ENCODE data around the gene TLR6. TPM values are rescaled to one million over a fixed set of nuclear protein-coding genes. Genes with fewer than 3 reads are reported as not detected.
A peak's percentile ranks its signal among the peaks of the same experiment; 100 is the strongest.

Gene TLR6
- total and polyA plus RNA-seq, 10 of the 15 experiments (the other 5 are each of a cell fraction or from before 2014, with no cell fraction given), result 1.1 to 49.4 (median 12.5) TPM

GRCh38 chr4:38858097-38858420 is 1.4 kb upstream of the TLR6 start (continued):
- 0 out of 2 replicates have a peak, but pooled peaks have one; percentile 8 for TF ChIP-seq ZBTB40 (IDR thresholded peaks at IDR 0.05; ENCODE audit: borderline replicate concordance)

- peak; percentile 78 for ATAC-seq
- ChIA-PET RAD21 (ENCODE audit: unreplicated experiment) (interaction anchor here (1.2 to 4.5 kb wide), 4 partner anchors 31 to 97 kb away, joined by 3 to 99 read pairs (median 60); partner anchors contain the start of gene TLR10), SMC1A (ENCODE audit: uncharacterized antibody, unreplicated experiment) (interaction anchor here (2.3 to 4.5 kb wide), 7 partner anchors 32 to 677 kb away, joined by 9 to 106 read pairs (median 81); partner anchors contain the start of genes TLR1 and TLR10), CTCF (interaction anchor here (0.5 to 4.5 kb wide), 8 partner anchors 9 to 325 kb away, joined by 3 to 93 read pairs (median 54); partner anchors contain the start of genes FAM114A1, TLR1, TLR10 and WDR19), POLR2A (interaction anchor here (2.7 kb wide), 1 partner anchor 75 kb away, joined by 19 read pairs; the partner anchor contains the start of gene TLR10)
- H3K4me1 ChIP-seq (ENCODE audit: control insufficient read depth, insufficient read depth, low read length), result peaks cover 14% of the 10 kb centered on the region
- no peaks in the 10 kb centered on the region for H3K27me3 ChIP-seq (replicated peaks in 1 of 2; ENCODE audit: control insufficient read depth in 2 of 2, insufficient read depth in 2 of 2, low read length in 1 of 2)
- DNase-seq (ENCODE audit: low read depth, low spot score), result peak; percentile 82
- in situ Hi-C loops (cut with MboI), result loop anchor here (5.0 to 25.0 kb wide), 2 partner anchors 95 to 545 kb away; no protein-coding TSS in a partner anchor
- H2AFZ ChIP-seq (ENCODE audit: control insufficient read depth, low read depth, low read length), result peak overlapping the region; percentile 42; the same call in 1 of the 2 replicates
- H3K9me3 ChIP-seq (replicated peaks; ENCODE audit: control insufficient read depth, insufficient read depth, low read length), result no peaks in the 10 kb centered on the region; the same call in 2 of the 3 replicates
- no peaks in the 10 kb centered on the region for H4K20me1 ChIP-seq (ENCODE audit: control insufficient read depth, insufficient read depth)
- peak overlapping the region; percentile 96 for H3K27ac ChIP-seq (ENCODE audit: control insufficient read depth, insufficient read depth)
- peak overlapping the region; percentile 32; the same call in 1 of the 2 replicates for H3K9ac ChIP-seq (ENCODE audit: control insufficient read depth, insufficient read depth, low read length)
- peaks cover 29% of the 10 kb centered on the region for H3K79me2 ChIP-seq (ENCODE audit: control insufficient read depth, insufficient read depth, low read length)
- peak; percentile 80 for FAIRE-seq
- no peak overlapping the region for H3K4me3 ChIP-seq
- intact Hi-C loops (cut with micrococcal nuclease; ENCODE audit: unreplicated experiment), result loop anchor here (2.0 to 5.0 kb wide), 3 partner anchors 539 to 795 kb away; no protein-coding TSS in a partner anchor
- H3K36me3 ChIP-seq (ENCODE audit: control insufficient read depth in 2 of 2, insufficient read depth in 2 of 2, low read length in 1 of 2), result no peaks in the 10 kb centered on the region
- peak overlapping the region; percentile 12 for H3K4me2 ChIP-seq (ENCODE audit: control insufficient read depth, insufficient read depth)
- WGBS (ENCODE audit: insufficient coverage, insufficient replicate concordance, low lambda C conversion rate, missing lambda C conversion rate), result 3% methylated on average over 3 of the region's 3 CpGs
- no TSS peak for BruUV-seq (replicated peaks)
- TF ChIP-seq PAX5 (IDR thresholded peaks at IDR 0.05; ENCODE audit: borderline replicate concordance, low read depth, low read length) (peak; percentile 29; the same call in 1 of the 2 replicates), NBN (IDR thresholded peaks at IDR 0.05) (peak; percentile 82), ETV6 (conservative IDR thresholded peaks at IDR 0.05 in 1 of 2, IDR thresholded peaks at IDR 0.05 in 1 of 2; ENCODE audit: borderline replicate concordance in 1 of 2, low read depth in 1 of 2) (peak in 1 of 2 experiments; percentile 89; a peak in 2 of 4 replicates), SREBF1 (IDR thresholded peaks at IDR 0.05; ENCODE audit: low read length) (no peak), IRF4 (IDR thresholded peaks at IDR 0.05; ENCODE audit: low read depth, low read length) (peak; percentile 58; the same call in 1 of the 2 replicates), POLR2AphosphoS2 (IDR thresholded peaks at IDR 0.05; ENCODE audit: low read depth, low read length) (no peak), MEF2B (IDR thresholded peaks at IDR 0.05; ENCODE audit: partially characterized antibody, poor library complexity, severe bottlenecking) (peak; percentile 28), MEF2A (IDR thresholded peaks at IDR 0.05; ENCODE audit: insufficient read depth, low read depth, low read length) (0 out of 2 replicates have a peak, but pooled peaks have one; percentile 41), POLR2A (IDR thresholded peaks at IDR 0.05; ENCODE audit: low read depth, low read length) (peak; percentile 67), MLLT1 (IDR thresholded peaks at IDR 0.05) (no peak), STAT3 (IDR thresholded peaks at IDR 0.05; ENCODE audit: low read depth, low read length) (no peak), RBBP5 (conservative IDR thresholded peaks at IDR 0.05) (no peak), HDGF (IDR thresholded peaks at IDR 0.05) (no peak; the same call in 1 of the 2 replicates), PKNOX1 (IDR thresholded peaks at IDR 0.05) (peak; percentile 53; the same call in 1 of the 2 replicates)
These were observed 908 bp upstream of the TLR6 start for GRCh38 chr4:38857354-38858096.
